HepG2 (cell line): ENCODE measurements around the gene LRRC40. TPM values are rescaled to one million over a fixed set of nuclear protein-coding genes. Genes with fewer than 3 reads are reported as not detected.

Experiments used
- ATAC-seq: fragments of 200-7000 bp; cut with Tn5 transposase; 3 replicates; pipeline ENCODE4 v1.9.1; 2020; ENCODE audit warnings: mild to moderate bottlenecking, moderate library complexity
- BruUV-seq: library from RNA; stranded (reverse); fragments of 400-500 nt; replicated peaks from 2 replicates; lab custom pipeline; 2021; lab: Mats Ljungman, UMichigan
- CTCF ChIA-PET: fragments of 300-600 bp; formaldehyde crosslinking; extraction: SDS; loops from one replicate; lab custom pipeline; 2021; ENCODE audit warnings: low total read pairs, inconsistent platforms, low intra/inter-chr PET ratio; lab: Yijun Ruan, JAX
- POLR2A ChIA-PET: fragments of 350-600 bp; sonication (Branson Sonifier 250); formaldehyde crosslinking; loops from one replicate; lab custom pipeline; 2020; ENCODE audit warnings: antibody characterized with exemption, inconsistent platforms; lab: Yijun Ruan, JAX
- DNase-seq: peaks from one replicate; pipeline ENCODE4 v3.0.0-alpha.2; 2015; ENCODE audit warnings: low spot score
- FAIRE-seq: peaks from 3 replicates; lab custom pipeline; 2011; peaks lifted over from hg19 to GRCh38; lab: Jason Lieb, UNC
- H2AFZ ChIP-seq: one replicate; pipeline ENCODE4 v1.6.1; 2011; ENCODE audit warnings: low read length, inconsistent platforms
- H3K27ac ChIP-seq: fragments of 300-600 bp; 3 replicates; pipeline ENCODE4 v1.8.0; 2011; ENCODE audit warnings: mixed run types, mild to moderate bottlenecking, mixed read lengths, low read length, inconsistent platforms; ENCODE audit not compliant: insufficient read depth; ENCODE audit errors: extremely low read length
- H3K27me3 ChIP-seq, 2 experiments: fragments of 200-600 bp in 1 of 2; 2 replicates in 1 of 2; 3 replicates in 1 of 2; pipeline versions ENCODE4 v1.6.0 to v1.8.0; 2011; ENCODE audit warnings: low read length in 2 of 2, mild to moderate bottlenecking in 2 of 2, moderate library complexity in 2 of 2, inconsistent platforms in 1 of 2; ENCODE audit not compliant: insufficient read depth in 2 of 2, control insufficient read depth in 1 of 2
- H3K36me3 ChIP-seq, 2 experiments: fragments of 200-600 bp in 1 of 2; replicated peaks in 1 of 2; 2 replicates in 1 of 2; 3 replicates in 1 of 2; pipeline versions ENCODE4 v1.5.1 to v1.8.0; 2011; ENCODE audit warnings: low read length in 2 of 2, inconsistent platforms in 1 of 2; ENCODE audit not compliant: insufficient read depth in 2 of 2, control insufficient read depth in 1 of 2
- H3K4me1 ChIP-seq: 2 replicates; pipeline ENCODE4 v1.5.1; 2012; ENCODE audit warnings: low read length, inconsistent platforms; ENCODE audit not compliant: insufficient read depth
- H3K4me2 ChIP-seq: 2 replicates; pipeline ENCODE4 v1.6.0; 2011; ENCODE audit warnings: low read depth, low read length, inconsistent platforms
- H3K4me3 ChIP-seq, 3 experiments: fragments of 200-600 bp in 1 of 3; sonication (generic), shearing (Covaris generic) in 1 of 3; replicated peaks in 1 of 3; 2 replicates each; pipeline ENCODE4 v1.5.1; 2011 to 2016; ENCODE audit warnings: low read length in 3 of 3, inconsistent platforms in 2 of 3, low read depth in 2 of 3, mild to moderate bottlenecking in 2 of 3, control low read depth in 1 of 3, mixed read lengths in 1 of 3; ENCODE audit not compliant: insufficient read depth in 1 of 3
- H3K79me2 ChIP-seq: one replicate; pipeline ENCODE4 v1.6.1; 2011; ENCODE audit warnings: low read length, inconsistent platforms; ENCODE audit not compliant: insufficient read depth
- H3K9ac ChIP-seq: 2 replicates; pipeline ENCODE4 v1.6.0; 2011; ENCODE audit warnings: mild to moderate bottlenecking, low read depth, low read length, inconsistent platforms; ENCODE audit not compliant: insufficient read depth
- H3K9me3 ChIP-seq: 2 replicates; pipeline ENCODE4 v1.5.1; 2012; ENCODE audit warnings: mild to moderate bottlenecking, low read length
- H4K20me1 ChIP-seq: 2 replicates; pipeline ENCODE4 v1.6.0; 2011; ENCODE audit warnings: inconsistent platforms, mild to moderate bottlenecking, low read length, moderate library complexity; ENCODE audit not compliant: insufficient read depth
- ATF7-NPFF ChIP-seq: sonication (generic); formaldehyde crosslinking; IDR thresholded peaks from 2 replicates; pipeline ENCODE4 v1.8.1; 2023; ENCODE audit warnings: mild to moderate bottlenecking, low read depth, missing genetic modification reagents, moderate library complexity
- DNMT3B ChIP-seq: conservative IDR thresholded peaks from 2 replicates; pipeline ENCODE4 v1.6.1; 2016; ENCODE audit warnings: missing biosample characterization, control low read depth
- FOXJ3 ChIP-seq: sonication (generic); formaldehyde crosslinking; IDR thresholded peaks from 2 replicates; pipeline ENCODE4 v1.4.0; 2020; ENCODE audit warnings: missing genetic modification reagents, mild to moderate bottlenecking, borderline replicate concordance
- ISX ChIP-seq: sonication (generic); formaldehyde crosslinking; conservative IDR thresholded peaks from 2 replicates; pipeline ENCODE4 v1.5.0; 2020; ENCODE audit warnings: missing genetic modification reagents
- MYNN ChIP-seq: sonication (generic); formaldehyde crosslinking; IDR thresholded peaks from 2 replicates; pipeline ENCODE4 v1.4.0; 2020; ENCODE audit warnings: mild to moderate bottlenecking, low read depth, missing genetic modification reagents
- NR2F6 ChIP-seq, 2 experiments: IDR thresholded peaks; 2 replicates each; pipeline ENCODE4 v1.6.1; 2016; ENCODE audit warnings: antibody characterized with exemption in 1 of 2, mild to moderate bottlenecking in 1 of 2
- THAP8 ChIP-seq: sonication (generic); formaldehyde crosslinking; IDR thresholded peaks from 2 replicates; pipeline ENCODE4 v1.5.1; 2020; ENCODE audit warnings: missing genetic modification reagents, mild to moderate bottlenecking, borderline replicate concordance
- ZFP62 ChIP-seq: sonication (generic); formaldehyde crosslinking; IDR thresholded peaks from 2 replicates; pipeline ENCODE4 v1.4.0; 2020; ENCODE audit warnings: missing genetic modification reagents
- ZIK1 ChIP-seq: sonication (generic); formaldehyde crosslinking; IDR thresholded peaks from 2 replicates; pipeline ENCODE4 v1.5.0; 2020; ENCODE audit warnings: mild to moderate bottlenecking, low read depth, missing genetic modification reagents, borderline replicate concordance
- ZNF224 ChIP-seq: sonication (generic); formaldehyde crosslinking; IDR thresholded peaks from 2 replicates; pipeline ENCODE4 v1.5.0; 2020; ENCODE audit warnings: mild to moderate bottlenecking, missing genetic modification reagents
- ZNF274 ChIP-seq: sonication (generic); formaldehyde crosslinking; IDR thresholded peaks from 2 replicates; pipeline ENCODE4 v1.5.1; 2020; ENCODE audit warnings: mild to moderate bottlenecking, missing genetic modification reagents
- ZNF296 ChIP-seq: sonication (generic); formaldehyde crosslinking; conservative IDR thresholded peaks from 2 replicates; pipeline ENCODE4 v1.5.0; 2020; ENCODE audit warnings: mild to moderate bottlenecking, missing genetic modification reagents
- ZNF615 ChIP-seq: sonication (generic); formaldehyde crosslinking; IDR thresholded peaks from 2 replicates; pipeline ENCODE4 v1.5.0; 2020; ENCODE audit warnings: mild to moderate bottlenecking, missing genetic modification reagents, borderline replicate concordance
- ZNF660 ChIP-seq: sonication (generic); formaldehyde crosslinking; IDR thresholded peaks from 2 replicates; pipeline ENCODE4 v1.5.1; 2020; ENCODE audit warnings: mild to moderate bottlenecking, low read depth, missing genetic modification reagents, borderline replicate concordance
- ZNF83 ChIP-seq: sonication (generic); formaldehyde crosslinking; IDR thresholded peaks from 2 replicates; pipeline ENCODE4 v1.4.0; 2020; ENCODE audit warnings: missing genetic modification reagents, mild to moderate bottlenecking, borderline replicate concordance
- WGBS: methylation state at CpG from one replicate; pipeline ENCODE4 v1.1.6; 2017; ENCODE audit warnings: low lambda C conversion rate; 5-methylcytosine and 5-hydroxymethylcytosine counted together
- in situ Hi-C: cut with HindIII; loops from 2 replicates; pipeline ENCODE4 v1.10.0; 2017; ENCODE audit warnings: low pct_unique_long_range_greater_than_20kb; ENCODE audit not compliant: extremely low pct_ligation_motif_present
- intact Hi-C: fragments of 100-400 bp; cut with micrococcal nuclease; formaldehyde crosslinking; loops from one replicate; pipeline ENCODE4 v1.10.0; 2022; ENCODE audit not compliant: unreplicated experiment
- polyA plus RNA-seq, 8 experiments: library from polyadenylated mRNA; depleted of rRNA in 3 of 8; stranded (reverse) in 7 of 8; unstranded in 1 of 8; fragments of >200 nt; fragmentation: Illumina TruSeq in 4 of 8; extraction: Trizol in 4 of 8; gene quantifications; 2 replicates each; pipeline versions ENCODE4 v1.2.1 to v1.2.3, GENCODE V29; 2011 to 2016; ENCODE audit warnings: low read depth in 4 of 8, missing spikeins in 1 of 8, mixed read lengths in 1 of 8; ENCODE audit not compliant: insufficient read depth in 1 of 8
- total RNA-seq, 5 experiments: library from RNA; depleted of rRNA; stranded (reverse); fragments of >200 nt; fragmentation: Illumina TruSeq; extraction: Trizol; gene quantifications; 2 replicates each; pipeline ENCODE4 v1.2.3, GENCODE V29; 2016; ENCODE audit warnings: low read depth in 1 of 5
- TF ChIP-seq, protein P1 (sequence below): sonication (generic); formaldehyde crosslinking; IDR thresholded peaks from 2 replicates; pipeline ENCODE4 v1.5.0; 2020; ENCODE audit warnings: missing genetic modification reagents

The LRRC40 gene
- total and polyA plus RNA-seq, 2 of the 13 experiments (the other 11 are each of a cell fraction or from before 2014, with no cell fraction given), result 10.3 to 32.7 TPM

- intact Hi-C loops, result no loop called here
- POLR2A ChIA-PET, result no interaction called here
- no TSS peak for BruUV-seq
Observed at GRCh38 chr1:70196333-70196732, 9.0 kb downstream of the LRRC40 start.

GRCh38 chr1:70195342-70195741, 10.0 kb downstream of the LRRC40 start:
- Histone ChIP-seq H3K27me3 (no peaks in the 10 kb centered on the region), H3K9me3 (no peaks in the 10 kb centered on the region), H3K27ac (no peak overlapping the region), H2AFZ (no peak overlapping the region), H3K79me2 (peaks cover 87% of the 10 kb centered on the region), H3K4me1 (no peaks in the 10 kb centered on the region), H4K20me1 (no peaks in the 10 kb centered on the region; the same call in 1 of the 2 replicates), H3K36me3 (peaks cover 3 to 5% of the 10 kb centered on the region in 2 experiments; a peak in 2 of 5 replicates), H3K4me2 (no peak overlapping the region), H3K9ac (no peak overlapping the region), H3K4me3 (no peak overlapping the region)
- CTCF ChIA-PET, result no interaction called here
- TF ChIP-seq ZNF660 (CRISPR knock-in tag), result no peak
- no peak for TF ChIP-seq THAP8 (CRISPR knock-in tag)
- no peak for TF ChIP-seq DNMT3B (CRISPR knock-in tag)
- no peak for TF ChIP-seq MYNN (CRISPR knock-in tag)
- no peak for TF ChIP-seq ZNF274 (CRISPR knock-in tag)
- TF ChIP-seq ISX, result no peak
- in situ Hi-C loops, result no loop called here
- FAIRE-seq, result no peak
- WGBS, result 94% methylated on average over 4 of the region's 4 CpGs
- POLR2A ChIA-PET, result no interaction called here
- no TSS peak for BruUV-seq
- intact Hi-C loops, result no loop called here
- no peak for ATAC-seq
- DNase-seq, result no peak

More at GRCh38 chr1:70196333-70196732, 9.0 kb downstream of the LRRC40 start:
- no peak overlapping the region for H3K27ac ChIP-seq
- no peaks in the 10 kb centered on the region; the same call in 1 of the 2 replicates for H3K4me1 ChIP-seq
- no peak overlapping the region for H2AFZ ChIP-seq
- H3K79me2 ChIP-seq, result peaks cover 87% of the 10 kb centered on the region
- peaks cover 3 to 5% of the 10 kb centered on the region in 2 experiments; a peak in 3 of 5 replicates for H3K36me3 ChIP-seq
- TF ChIP-seq ZNF83 (CRISPR knock-in tag) (no peak), NR2F6 (IDR thresholded peaks at IDR 0.05) (no peak), NR2F6 (CRISPR knock-in tag; IDR thresholded peaks at IDR 0.05) (no peak), ZNF224 (no peak), ZIK1 (CRISPR knock-in tag) (no peak), FOXJ3 (CRISPR knock-in tag) (no peak), ZFP62 (CRISPR knock-in tag) (no peak), ZNF615 (CRISPR knock-in tag) (no peak), ATF7-NPFF (CRISPR knock-in tag) (no peak), ZNF296 (CRISPR knock-in tag) (no peak)
- TF ChIP-seq, protein P1, sequence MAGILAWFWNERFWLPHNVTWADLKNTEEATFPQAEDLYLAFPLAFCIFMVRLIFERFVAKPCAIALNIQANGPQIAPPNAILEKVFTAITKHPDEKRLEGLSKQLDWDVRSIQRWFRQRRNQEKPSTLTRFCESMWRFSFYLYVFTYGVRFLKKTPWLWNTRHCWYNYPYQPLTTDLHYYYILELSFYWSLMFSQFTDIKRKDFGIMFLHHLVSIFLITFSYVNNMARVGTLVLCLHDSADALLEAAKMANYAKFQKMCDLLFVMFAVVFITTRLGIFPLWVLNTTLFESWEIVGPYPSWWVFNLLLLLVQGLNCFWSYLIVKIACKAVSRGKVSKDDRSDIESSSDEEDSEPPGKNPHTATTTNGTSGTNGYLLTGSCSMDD (CRISPR knock-in tag), result no peak
- CTCF ChIA-PET, result no interaction called here
- H3K9me3 ChIP-seq, result no peaks in the 10 kb centered on the region
- H3K27me3 ChIP-seq, result no peaks in the 10 kb centered on the region
- ATAC-seq (no peak), DNase-seq (no peak), FAIRE-seq (no peak)
- 91% methylated on average over 3 of the region's 3 CpGs for WGBS
- H3K9ac ChIP-seq, result no peak overlapping the region
- H3K4me3 ChIP-seq, result no peak overlapping the region
- no peak overlapping the region for H3K4me2 ChIP-seq
- H4K20me1 ChIP-seq, result no peaks in the 10 kb centered on the region; the same call in 1 of the 2 replicates
- in situ Hi-C loops, result no loop called here
